ENCODE measurements around the gene PHF14.

PHF14 gene

GRCh38 chr7:11120068-11120664 is 146.5 kb downstream of the PHF14 start:
- no peak for DNase-seq

- no peak for DNase-seq
Observed at GRCh38 chr7:11120675-11121220, 147.1 kb downstream of the PHF14 start.

DNA sequence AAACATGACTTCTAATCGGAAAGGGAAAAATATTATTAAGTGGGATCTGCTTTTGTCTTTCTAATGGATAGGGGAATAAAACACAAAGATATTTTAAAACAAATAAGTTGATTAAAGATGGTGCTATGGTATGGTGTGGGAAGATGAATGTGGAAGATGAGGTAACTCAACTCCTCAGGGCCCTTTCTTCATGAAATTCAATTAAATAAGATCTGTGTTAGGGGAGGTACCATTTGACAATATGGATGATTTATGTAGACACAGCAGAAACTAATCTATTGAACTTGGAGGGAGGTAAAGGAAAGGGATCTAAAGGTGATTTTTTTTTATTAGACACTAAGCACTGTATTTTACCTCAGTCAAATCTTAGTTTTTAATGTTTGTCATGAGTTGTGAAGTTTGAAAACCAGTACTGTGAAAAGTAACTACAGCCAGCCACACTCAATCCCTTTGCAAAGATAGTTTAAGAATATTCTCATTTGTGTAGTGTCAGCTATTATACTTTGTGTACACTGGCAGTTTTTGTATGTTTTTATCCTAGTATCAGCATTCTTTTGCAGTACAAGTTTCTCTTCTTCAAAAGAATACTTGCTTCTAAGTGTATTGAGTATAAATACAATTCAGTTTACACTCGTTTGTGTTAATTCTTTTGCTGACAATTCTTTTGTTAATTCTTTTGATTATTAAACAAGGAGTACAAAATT is 151.3 kb downstream of the PHF14 start:
- no peak for DNase-seq

GRCh38 chr7:11127114-11127785 is 153.6 kb downstream of the PHF14 start:
- DNase-seq, result no peak

DNA sequence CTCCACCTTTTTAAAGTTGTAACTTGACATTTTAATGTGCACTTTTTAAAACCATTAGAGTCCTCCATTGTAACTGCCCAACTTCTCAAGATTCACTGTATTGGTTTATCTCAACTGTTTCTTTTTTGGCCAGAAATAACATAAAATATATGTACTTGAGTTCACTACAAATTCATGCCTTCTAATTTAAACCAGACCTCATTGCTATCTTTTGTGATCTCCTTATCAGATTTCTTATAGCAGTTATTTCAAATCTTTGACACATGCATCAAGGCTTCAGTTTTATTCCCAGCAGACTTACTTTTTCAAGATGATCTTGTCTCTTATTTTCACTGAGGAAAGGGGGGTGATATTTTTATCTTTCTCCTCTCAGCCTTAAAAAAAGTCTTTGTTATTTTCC is 154.3 kb downstream of the PHF14 start:
- no peak for DNase-seq

DNA sequence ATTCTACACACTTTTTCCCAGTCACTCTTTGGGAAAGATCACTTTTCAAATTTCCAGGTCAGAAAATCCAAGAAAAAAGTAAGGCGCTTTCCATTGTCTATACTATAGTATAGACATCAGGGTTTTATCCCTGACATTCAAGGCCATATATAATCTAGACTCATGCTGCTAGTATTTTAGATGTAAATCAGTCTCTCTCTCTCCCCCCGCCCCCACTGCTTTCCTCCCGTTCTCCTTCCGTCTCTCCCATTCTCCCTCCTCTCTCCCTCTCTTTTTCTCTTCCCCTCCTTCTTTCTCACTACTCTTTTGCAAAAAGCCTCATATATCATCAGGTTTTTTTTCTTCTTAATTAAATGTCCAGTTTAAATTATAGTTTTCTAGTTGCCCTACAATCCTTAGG is 154.8 kb downstream of the PHF14 start:
- DNase-seq, result no peak

- DNase-seq, result no peak
Observed at GRCh38 chr7:11130012-11130411, 156.3 kb downstream of the PHF14 start.

- DNase-seq, result no peak
Observed at GRCh38 chr7:11130601-11131000, 156.9 kb downstream of the PHF14 start.

- DNase-seq, result no peak
Observed at GRCh38 chr7:11133436-11133959, 159.8 kb downstream of the PHF14 start.

DNA sequence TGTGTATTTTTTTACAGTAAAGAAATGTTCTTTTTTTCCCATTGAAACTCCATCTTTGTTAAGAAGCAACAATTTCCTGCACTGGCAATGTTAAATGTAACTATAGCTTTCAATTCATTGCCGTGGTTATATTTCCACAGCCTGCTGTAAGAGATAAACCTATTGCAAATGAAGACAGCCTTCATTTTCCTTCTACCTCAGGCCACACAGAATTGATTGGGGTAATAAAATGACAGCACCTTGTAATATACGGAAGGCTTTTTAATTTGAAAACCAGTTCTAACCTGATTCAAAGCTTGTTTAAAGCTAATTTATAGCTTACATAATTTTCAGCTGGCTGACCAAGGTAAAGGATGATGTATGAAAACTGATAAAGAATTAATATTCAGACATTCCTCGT is 161.9 kb downstream of the PHF14 start:
- no peak for DNase-seq

DNA sequence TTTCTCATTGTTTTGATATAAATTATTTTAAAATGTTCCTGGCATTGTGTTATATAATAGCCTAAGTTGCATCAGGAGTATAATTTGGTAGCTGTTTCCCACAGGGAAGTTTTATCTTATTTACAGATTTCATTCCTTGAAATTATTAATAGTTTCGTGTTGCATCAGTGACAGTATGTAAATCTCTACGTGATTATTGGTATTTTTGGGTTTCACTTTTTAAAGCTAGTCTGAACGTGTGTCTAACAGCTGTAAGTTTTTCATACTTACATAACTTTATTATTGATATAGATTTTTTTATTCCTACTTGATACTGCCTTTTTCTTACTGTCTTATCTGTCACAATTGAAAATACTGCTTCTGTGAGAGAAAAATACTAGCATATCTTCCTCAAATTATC is 167.9 kb downstream of the PHF14 start:
- DNase-seq, result no peak

DNA sequence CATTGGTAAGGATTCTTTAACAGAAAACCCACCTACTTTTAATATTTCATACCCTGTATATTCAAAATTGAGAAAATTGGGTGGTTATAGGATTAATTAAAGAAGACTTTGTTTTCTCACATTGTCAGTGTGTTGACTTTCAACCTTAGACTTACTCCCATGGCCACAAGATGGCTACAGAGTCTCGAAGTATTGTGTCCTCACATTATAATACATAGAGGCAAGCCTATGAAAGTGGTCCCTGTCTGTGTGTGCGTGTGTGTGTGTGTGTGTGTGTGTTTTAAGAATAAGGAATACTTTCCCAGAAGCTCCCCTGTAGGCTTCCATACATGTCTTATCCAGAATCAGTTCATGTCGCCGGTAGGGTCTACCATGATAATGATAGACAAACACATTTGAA is 180.0 kb downstream of the PHF14 start:
- DNase-seq, result no peak

DNA sequence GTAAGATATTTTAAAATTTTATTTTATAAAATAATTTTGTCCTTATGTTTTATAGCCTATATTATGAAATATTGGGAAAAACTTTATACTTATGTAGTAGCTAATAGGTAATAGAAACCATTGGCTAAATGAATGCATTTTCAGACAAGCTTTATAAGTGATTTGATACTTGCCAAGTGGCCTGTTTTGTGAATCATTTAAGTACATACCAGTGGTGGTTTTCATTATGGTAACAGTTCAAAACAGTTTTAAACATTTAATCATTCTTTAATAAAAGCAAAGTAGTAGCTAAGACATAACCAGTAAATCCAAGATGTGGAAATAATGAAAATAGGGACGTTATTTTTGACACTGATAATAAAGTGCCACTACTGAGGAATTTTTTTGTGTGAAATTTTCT is 182.2 kb downstream of the PHF14 start:
- no peak for DNase-seq

DNA sequence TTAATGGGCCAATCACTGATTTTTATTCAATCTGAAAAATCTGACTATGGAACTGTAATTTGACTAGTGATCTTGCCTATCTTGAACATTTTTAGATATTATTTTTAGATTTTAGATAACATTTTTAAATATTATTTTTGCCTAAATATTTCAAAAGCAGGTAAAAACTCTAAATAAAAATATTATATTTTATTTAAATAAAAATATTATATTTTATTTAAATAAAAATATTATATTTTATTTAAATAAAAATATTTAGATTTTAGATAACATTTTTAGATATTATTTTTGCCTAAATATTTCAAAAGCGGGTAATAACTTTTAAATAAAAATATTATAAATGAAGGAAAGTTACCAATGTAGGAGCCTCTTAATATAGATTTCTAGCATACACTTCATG is 187.8 kb downstream of the PHF14 start:
- DNase-seq, result no peak

GRCh38 chr7:11163220-11163619 is 189.5 kb downstream of the PHF14 start:
- DNase-seq, result no peak

- DNase-seq, result no peak
Observed at GRCh38 chr7:11166051-11166450, 192.4 kb downstream of the PHF14 start.

- no peak for DNase-seq
Observed at GRCh38 chr7:11168650-11169170, 195.0 kb downstream of the PHF14 start.

DNA sequence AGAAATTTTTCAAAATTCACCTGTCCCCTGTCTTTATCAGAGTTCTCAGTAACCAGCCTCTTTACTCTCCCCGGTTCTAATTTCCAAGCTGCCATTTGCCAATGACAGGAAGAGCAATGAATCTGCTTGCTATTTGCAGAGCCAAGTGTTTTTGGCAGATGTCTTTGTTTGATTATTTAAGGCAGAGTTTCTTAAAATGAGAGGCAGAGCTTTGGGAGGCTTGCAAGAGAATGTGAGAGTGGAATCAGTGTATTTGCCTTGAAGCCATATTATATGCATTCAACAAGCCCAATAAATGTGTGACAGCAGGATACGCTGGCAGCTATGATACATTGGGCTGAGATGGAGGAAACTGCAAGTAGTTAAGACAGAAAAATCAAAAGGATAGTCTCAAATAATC is 196.5 kb downstream of the PHF14 start:
- no peak for DNase-seq

DNA sequence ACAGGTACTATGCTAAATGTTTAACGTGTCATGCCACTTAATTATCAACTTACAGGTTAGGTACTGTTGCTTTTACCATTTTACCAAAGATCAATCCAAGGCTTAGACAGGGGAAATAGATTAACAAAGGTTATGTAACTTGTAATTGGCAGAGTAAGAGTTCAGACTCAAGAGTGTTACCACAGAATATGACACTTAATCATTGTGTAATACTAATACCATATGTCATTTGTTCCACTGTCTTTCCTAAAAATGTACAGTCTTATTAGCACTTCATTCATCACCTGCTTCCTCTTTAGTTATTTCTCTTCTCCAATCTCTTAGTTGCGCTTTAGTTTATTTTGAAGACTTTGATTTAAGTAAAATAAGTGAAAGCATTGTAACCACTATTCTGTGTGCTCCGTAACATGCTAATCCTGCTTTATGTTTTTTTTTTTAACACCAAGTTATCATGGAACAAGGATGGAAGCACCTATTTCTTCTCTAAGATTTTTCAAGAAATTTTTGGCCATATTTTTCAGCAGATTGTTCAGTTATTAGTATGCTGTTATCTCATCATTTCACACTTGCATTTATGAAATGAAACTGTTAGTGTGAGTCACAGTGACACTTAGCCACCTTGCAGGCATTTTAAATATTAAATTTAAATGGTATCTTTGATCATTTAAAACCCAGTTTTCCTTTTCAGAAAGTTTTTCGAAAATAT is 197.3 kb downstream of the PHF14 start:
- DNase-seq, result peak; percentile 76

DNA sequence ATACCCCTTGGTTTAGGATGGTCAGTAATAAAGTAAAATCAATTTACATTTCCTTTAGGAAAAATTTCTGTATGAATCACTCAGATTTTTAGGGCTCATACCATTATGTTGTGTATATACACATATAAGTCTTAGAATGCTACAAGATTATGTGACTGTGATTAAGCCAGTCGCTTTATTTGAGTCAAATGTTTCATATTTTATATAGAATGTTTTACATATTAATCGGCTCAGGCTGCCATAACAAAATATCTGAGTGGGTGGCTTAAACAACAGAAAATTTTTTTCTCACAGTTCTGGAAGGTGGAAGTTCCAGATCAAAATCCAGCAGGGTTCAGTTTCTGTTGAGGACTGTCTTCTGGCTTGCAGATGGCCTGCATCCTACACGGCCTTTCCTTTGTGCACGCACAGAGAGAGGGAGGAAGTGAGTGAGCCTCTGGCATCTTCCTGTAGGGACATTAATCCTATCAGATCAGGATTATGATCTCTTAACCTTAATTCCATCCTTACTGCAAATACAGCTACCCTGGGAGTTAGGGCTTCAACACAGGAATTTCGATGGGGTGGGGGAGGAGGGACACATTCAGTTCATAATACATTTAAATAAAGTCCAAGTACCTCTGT is 198.0 kb downstream of the PHF14 start:
- DNase-seq, result peak; percentile 9 to 18

GRCh38 chr7:11172835-11173234 is 199.2 kb downstream of the PHF14 start:
- no peak for DNase-seq

- DNase-seq, result peak; percentile 74 to 76
Observed at GRCh38 chr7:11175371-11175770, 201.7 kb downstream of the PHF14 start.

Measured in inflammatory macrophage treated with lipopolysaccharide for 1 hour (primary cell).